Activated CD4-positive, alpha-beta T cell treated with anti-CD3 and anti-CD28 coated beads, Interleukin-2, amount 50 U/mL, for 4 hours (primary cell): ENCODE data around the gene BFAR.
"Not testable (repeated sequence)": the region's sequence is repeated elsewhere in the genome, so short reads cannot be mapped to it uniquely, and the experiment has no call there.

Source experiments
- DNase-seq, 2 experiments: peaks; one replicate each; pipeline ENCODE4 v3.0.0-alpha.2; 2020

The BFAR gene

GRCh38 chr16:14632693-14633569 lies at the start of gene BFAR:
TSS of gene BFAR (plus strand) at chr16:14632951. CDS start at chr16:14644347, 11,396 bp downstream.
- peak; percentile 99 for DNase-seq

GRCh38 chr16:14585287-14585686 lies 47.5 kb upstream of the BFAR start:
- DNase-seq, result no peak

GRCh38 chr16:14586637-14587305 lies 46.0 kb upstream of the BFAR start:
- no peak for DNase-seq

- no peak for DNase-seq
Measured at GRCh38 chr16:14600164-14600563, 32.6 kb upstream of the BFAR start.

GRCh38 chr16:14602443-14602963 lies 30.2 kb upstream of the BFAR start:
- DNase-seq, result no peak

GRCh38 chr16:14606102-14606501 lies 26.6 kb upstream of the BFAR start:
- DNase-seq, result no peak

- no peak for DNase-seq
Measured at GRCh38 chr16:14608111-14608566, 24.6 kb upstream of the BFAR start.

- no peak for DNase-seq
Measured at GRCh38 chr16:14608604-14609003, 24.1 kb upstream of the BFAR start.

GRCh38 chr16:14609716-14610115 lies 23.0 kb upstream of the BFAR start:
- DNase-seq, result no peak

- DNase-seq, result no peak
Measured at GRCh38 chr16:14611660-14612059, 21.1 kb upstream of the BFAR start.

GRCh38 chr16:14613991-14614390 lies 18.8 kb upstream of the BFAR start:
- no peak for DNase-seq

- DNase-seq, result no peak
Measured at GRCh38 chr16:14616280-14616679, 16.5 kb upstream of the BFAR start.

GRCh38 chr16:14618566-14618965 lies 14.2 kb upstream of the BFAR start:
- no peak for DNase-seq

GRCh38 chr16:14627078-14627477 lies 5.7 kb upstream of the BFAR start:
- DNase-seq, result no peak

GRCh38 chr16:14628806-14629611 lies 3.7 kb upstream of the BFAR start:
- DNase-seq, result no peak

GRCh38 chr16:14629612-14629918 lies 3.2 kb upstream of the BFAR start:
- DNase-seq, result no peak

GRCh38 chr16:14629919-14630619 lies 2.7 kb upstream of the BFAR start, which contains the start of gene PARN:
TSS of gene PARN (minus strand) at chr16:14630260. CDS start at chr16:14630125, 135 bp downstream.
- peak; percentile 96 to 97 for DNase-seq

GRCh38 chr16:14630620-14631330 lies 2.0 kb upstream of the BFAR start:
- not testable (repeated sequence) for DNase-seq

- DNase-seq, result no peak
Measured at GRCh38 chr16:14634389-14634725, 1.6 kb downstream of the BFAR start.

GRCh38 chr16:14635395-14636165 lies 2.8 kb downstream of the BFAR start:
- no peak for DNase-seq
